GM12878 (cell line): ENCODE results near the gene CCDC9. TPM values are rescaled to one million over a fixed set of nuclear protein-coding genes. Genes with fewer than 3 reads are reported as not detected.

ENCODE experiments used
- ATAC-seq: fragments of 200-7000 bp; cut with Tn5 transposase; 3 replicates; pipeline ENCODE4 v1.9.1; 2020; ENCODE audit warnings: mild to moderate bottlenecking, moderate library complexity
- BruUV-seq: library from RNA; stranded (reverse); fragments of 400-500 nt; replicated peaks from 2 replicates; lab custom pipeline; 2021; lab: Mats Ljungman, UMichigan
- CTCF ChIA-PET: fragments of 300-600 bp; sonication (Branson Sonifier 250); formaldehyde crosslinking; extraction: SDS; loops from one replicate; lab custom pipeline; 2021; ENCODE audit warnings: inconsistent platforms; lab: Yijun Ruan, JAX
- POLR2A ChIA-PET: fragments of 350-600 bp; formaldehyde crosslinking; extraction: SDS; loops from one replicate; lab custom pipeline; 2021; ENCODE audit warnings: inconsistent platforms; lab: Charles Lee
- RAD21 ChIA-PET: fragments of 300-600 bp; sonication (Branson Sonifier 250); formaldehyde crosslinking; loops from one replicate; lab custom pipeline; 2023; ENCODE audit warnings: antibody characterized with exemption; ENCODE audit not compliant: unreplicated experiment; lab: Charles Lee
- SMC1A ChIA-PET: fragments of 300-600 bp; sonication (Branson Sonifier 250); formaldehyde crosslinking; loops from one replicate; lab custom pipeline; 2023; ENCODE audit not compliant: unreplicated experiment, uncharacterized antibody; lab: Charles Lee
- DNase-seq: peaks from one replicate; pipeline ENCODE4 v3.0.0-alpha.2; 2011; ENCODE audit warnings: low read depth, low spot score
- FAIRE-seq: peaks from 3 replicates; lab custom pipeline; 2011; peaks lifted over from hg19 to GRCh38; lab: Jason Lieb, UNC
- H2AFZ ChIP-seq: 2 replicates; pipeline ENCODE4 v1.6.0; 2011; ENCODE audit warnings: low read depth, low read length, control low read depth; ENCODE audit not compliant: control insufficient read depth
- H3K27ac ChIP-seq: 2 replicates; pipeline ENCODE4 v1.5.1; 2011; ENCODE audit warnings: control low read depth; ENCODE audit not compliant: control insufficient read depth, insufficient read depth
- H3K27me3 ChIP-seq, 2 experiments: replicated peaks in 1 of 2; 2 replicates each; pipeline versions ENCODE4 v1.6.0 to v1.6.1; 2011; ENCODE audit warnings: low read length in 1 of 2; ENCODE audit not compliant: control insufficient read depth in 2 of 2, insufficient read depth in 2 of 2
- H3K36me3 ChIP-seq, 2 experiments: 2 replicates each; pipeline ENCODE4 v1.5.1; 2011; ENCODE audit warnings: low read length in 1 of 2; ENCODE audit not compliant: control insufficient read depth in 2 of 2, insufficient read depth in 2 of 2
- H3K4me1 ChIP-seq: 2 replicates; pipeline ENCODE4 v1.6.1; 2011; ENCODE audit warnings: mild to moderate bottlenecking, low read length, moderate library complexity, mixed read lengths; ENCODE audit not compliant: control insufficient read depth, insufficient read depth
- H3K4me2 ChIP-seq: 2 replicates; pipeline ENCODE4 v1.6.0; 2011; ENCODE audit warnings: control low read depth; ENCODE audit not compliant: control insufficient read depth, insufficient read depth
- H3K4me3 ChIP-seq: fragments of 200-600 bp; sonication (generic); 2 replicates; pipeline ENCODE4 v1.5.1; 2016
- H3K79me2 ChIP-seq: 2 replicates; pipeline ENCODE4 v1.6.0; 2011; ENCODE audit warnings: low read length; ENCODE audit not compliant: control insufficient read depth, insufficient read depth
- H3K9ac ChIP-seq: 2 replicates; pipeline ENCODE4 v1.8.0; 2011; ENCODE audit warnings: low read length, control low read depth, mixed read lengths; ENCODE audit not compliant: control insufficient read depth, insufficient read depth
- H3K9me3 ChIP-seq: replicated peaks from 3 replicates; pipeline ENCODE4 v1.5.1; 2011; ENCODE audit warnings: mild to moderate bottlenecking, low read length; ENCODE audit not compliant: control insufficient read depth, insufficient read depth
- H4K20me1 ChIP-seq: 2 replicates; pipeline ENCODE4 v1.6.0; 2011; ENCODE audit not compliant: control insufficient read depth, insufficient read depth
- ELK1 ChIP-seq: IDR thresholded peaks from 2 replicates; pipeline ENCODE4 v1.6.1; 2012; ENCODE audit warnings: low read depth, low read length, improper control_type of control experiment
- ETV6 ChIP-seq, 2 experiments: fragments of 450-650 bp in 1 of 2; IDR thresholded peaks in 1 of 2; conservative IDR thresholded peaks in 1 of 2; 2 replicates each; pipeline ENCODE4 v1.6.1; 2014; ENCODE audit warnings: antibody characterized with exemption in 1 of 2, borderline replicate concordance in 1 of 2, low read depth in 1 of 2, mild to moderate bottlenecking in 1 of 2, moderate library complexity in 1 of 2
- IRF3 ChIP-seq: fragments of 450-650 bp; IDR thresholded peaks from 2 replicates; pipeline ENCODE4 v1.6.1; 2014; ENCODE audit warnings: mild to moderate bottlenecking
- MEF2A ChIP-seq: IDR thresholded peaks from 2 replicates; pipeline ENCODE4 v1.6.1; 2011; ENCODE audit warnings: low read depth, mild to moderate bottlenecking, low read length, moderate library complexity; ENCODE audit not compliant: insufficient read depth
- PAX8 ChIP-seq: fragments of 450-650 bp; IDR thresholded peaks from 2 replicates; pipeline ENCODE4 v1.6.1; 2017; ENCODE audit warnings: mild to moderate bottlenecking, moderate library complexity
- ZBTB4 ChIP-seq: fragments of 450-650 bp; formaldehyde crosslinking; IDR thresholded peaks from 2 replicates; pipeline ENCODE4 v1.4.0; 2022; ENCODE audit warnings: mild to moderate bottlenecking, moderate library complexity
- ZZZ3 ChIP-seq: IDR thresholded peaks from 2 replicates; pipeline ENCODE4 v1.6.1; 2011; ENCODE audit warnings: low read depth; ENCODE audit not compliant: control insufficient read depth, insufficient read length
- in situ Hi-C: fragments of 300-500 bp; cut with MboI; formaldehyde crosslinking; loops from 9 replicates; pipeline ENCODE4 v1.14.3; 2018; ENCODE audit warnings: mixed read lengths
- intact Hi-C: fragments of 100-400 bp; cut with micrococcal nuclease; formaldehyde crosslinking; loops from one replicate; pipeline ENCODE4 v1.14.2; 2022; ENCODE audit not compliant: unreplicated experiment
- polyA plus RNA-seq, 11 experiments: library from polyadenylated mRNA; depleted of rRNA in 4 of 11; unstranded in 6 of 11; stranded (reverse) in 5 of 11; fragments of >200 nt; fragmentation: Nextera tagmentation in 4 of 11; fragmentation: Illumina TruSeq in 1 of 11; extraction: Ambion mirVana in 4 of 11; extraction: Trizol in 1 of 11; gene quantifications; 1 replicate in 1 of 11; 2 replicates in 10 of 11; pipeline versions ENCODE4 v1.2.1 to v1.2.3, GENCODE V29; 2011 to 2016; ENCODE audit warnings: inconsistent platforms in 2 of 11, missing spikeins in 2 of 11, low read depth in 1 of 11
- total RNA-seq, 4 experiments: library from RNA; depleted of rRNA in 3 of 4; stranded (reverse); fragments of >200 nt in 3 of 4; fragmentation: Illumina TruSeq in 1 of 4; extraction: Trizol in 1 of 4; gene quantifications; 2 replicates each; pipeline versions ENCODE4 v1.2.1 to v1.2.3, GENCODE V29; 2013 to 2021

The CCDC9 gene
- total and polyA plus RNA-seq, 10 of the 15 experiments (the other 5 are each of a cell fraction or from before 2014, with no cell fraction given), result 0.18 to 17.5 (median 7.1) TPM; not detected in 1

GRCh38 chr19:47210180-47210490, 46.2 kb upstream of the CCDC9 start:
- ChIA-PET RAD21 (interaction anchor here (0.6 to 7.1 kb wide), 21 partner anchors 9 to 181 kb away, joined by 3 to 255 read pairs (median 6); partner anchors contain the start of genes CCDC9, INAFM1 and ZC3H4), POLR2A (interaction anchor here (0.5 to 4.3 kb wide), 15 partner anchors 8 to 1699 kb away, joined by 3 to 66 read pairs (median 4); partner anchors contain the start of genes CCDC9 and ZC3H4)
- Histone ChIP-seq H3K36me3 (peaks cover 21 to 25% of the 10 kb centered on the region in 2 experiments), H3K4me3 (no peak overlapping the region), H2AFZ (no peak overlapping the region), H3K9me3 (no peaks in the 10 kb centered on the region)
- FAIRE-seq, result no peak
- TF ChIP-seq ELK1 (no peak), ZBTB4 (CRISPR knock-in tag) (no peak), ETV6 (conservative IDR thresholded peaks at IDR 0.05 in 1 of 2, IDR thresholded peaks at IDR 0.05 in 1 of 2; ENCODE audit: borderline replicate concordance in 1 of 2, low read depth in 1 of 2) (no peak), PAX8 (no peak), IRF3 (no peak), MEF2A (no peak), ZZZ3 (no peak)
- TF ChIP-seq, all 136 proteins: peak for 0
- no peak overlapping the region for H3K27ac ChIP-seq
- in situ Hi-C loops (loop anchor here (5.0 kb wide), 1 partner anchor 37 kb away; no protein-coding TSS in a partner anchor), intact Hi-C loops (loop anchor here (1.0 kb wide), 1 partner anchor 34 kb away; no protein-coding TSS in a partner anchor)
- 0 out of 2 replicates have a peak, but pooled peaks cover 2% of the 10 kb centered on the region for H3K4me1 ChIP-seq
- no TSS peak for BruUV-seq
- SMC1A ChIA-PET, result interaction anchor here (0.5 to 7.4 kb wide), 24 partner anchors 8 to 303 kb away, joined by 3 to 211 read pairs (median 4); partner anchors contain the start of genes CCDC9, SAE1 and ZC3H4
- CTCF ChIA-PET, result interaction anchor here (0.7 to 12.2 kb wide), 41 partner anchors 9 to 296 kb away, joined by 3 to 473 read pairs (median 5); partner anchors contain the start of genes CCDC9, DHX34, SAE1 and ZC3H4
- H3K79me2 ChIP-seq, result no peaks in the 10 kb centered on the region
- DNase-seq, result no peak
- no peak overlapping the region for H3K4me2 ChIP-seq
- H4K20me1 ChIP-seq, result no peaks in the 10 kb centered on the region
- H3K27me3 ChIP-seq, result no peaks in the 10 kb centered on the region
- no peak overlapping the region for H3K9ac ChIP-seq
- no peak for ATAC-seq
